ENCODE data around the gene KCNIP1.

Gene KCNIP1

DNA sequence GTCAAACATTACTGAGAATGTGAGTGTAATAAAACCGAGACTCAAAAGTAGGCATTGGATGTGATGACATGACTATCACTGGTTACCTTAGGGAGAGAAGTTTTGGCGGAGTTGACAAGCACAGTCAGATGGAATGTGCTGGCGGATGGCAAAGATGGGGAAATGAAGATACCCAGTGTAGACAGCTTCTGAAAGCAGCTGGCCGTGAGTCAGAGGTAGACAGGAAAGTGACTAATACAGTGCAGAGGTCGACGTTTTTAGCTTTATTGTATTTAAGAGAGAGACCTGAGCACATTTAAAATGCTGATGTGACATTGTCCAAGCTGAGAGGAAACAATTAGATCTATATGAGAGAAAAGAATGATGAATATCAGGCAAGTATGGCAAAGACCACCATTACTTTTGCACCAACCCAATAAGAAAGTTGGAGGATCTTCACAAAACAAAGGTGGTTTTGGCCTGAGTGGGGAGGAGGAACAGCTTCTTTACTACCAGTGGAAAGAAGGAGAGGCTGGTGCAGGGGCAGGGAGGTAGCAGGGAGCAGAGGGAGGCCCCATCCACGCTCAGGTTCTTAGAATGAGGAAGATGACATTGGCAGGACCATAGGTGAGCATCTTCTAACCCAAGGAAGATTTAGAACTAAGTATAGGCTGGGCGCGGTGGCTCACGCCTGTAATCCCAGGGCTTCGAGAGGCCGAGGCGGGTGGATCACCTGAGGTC lies 36.7 kb upstream of the KCNIP1 start:
- no peak overlapping the region for H2BK15ac ChIP-seq (ENCODE audit: low read depth, poor library complexity, severe bottlenecking)
- H2AK5ac ChIP-seq (ENCODE audit: low read length, severe bottlenecking) = peak overlapping the region; percentile 43
- DNase-seq = peak; percentile 85
- H3K4me3 ChIP-seq (ENCODE audit: insufficient read depth in 1 of 2, low read depth in 1 of 2, low read length in 2 of 2) = no peak overlapping the region
- H3K27me3 ChIP-seq (ENCODE audit: control insufficient read depth in 1 of 2, insufficient read depth in 1 of 2, low read length in 2 of 2) = peaks cover 0 to 15% of the 10 kb centered on the region in 2 experiments
- H4K91ac ChIP-seq (ENCODE audit: low read length) = no peak overlapping the region
- H3K4ac ChIP-seq (ENCODE audit: low read depth in 1 of 2, low read length in 2 of 2) = no peak overlapping the region
- H3K9ac ChIP-seq (ENCODE audit: low read length) = no peak overlapping the region
- no peak overlapping the region for H2BK120ac ChIP-seq (ENCODE audit: low read depth, low read length)
- no peak overlapping the region for H2BK5ac ChIP-seq (ENCODE audit: low read depth, low read length, poor library complexity, severe bottlenecking)
- no peaks in the 10 kb centered on the region for H3K36me3 ChIP-seq (ENCODE audit: control insufficient read depth in 1 of 2, insufficient read depth in 2 of 2, low read depth in 1 of 2, low read length in 2 of 2)
- no peaks in the 10 kb centered on the region for H3K79me1 ChIP-seq (replicated peaks; ENCODE audit: low read length, poor library complexity, severe bottlenecking)
- H2AFZ ChIP-seq (ENCODE audit: low read depth, low read length) = no peak overlapping the region
- H3K18ac ChIP-seq (ENCODE audit: low read depth in 1 of 2, low read length in 2 of 2) = peak overlapping the region in 1 of 2 experiments; percentile 1
- H3K27ac ChIP-seq (ENCODE audit: low read length, poor library complexity, severe bottlenecking) = peak overlapping the region; percentile 74
- H4K8ac ChIP-seq (ENCODE audit: low read length) = no peak overlapping the region
- H3K23ac ChIP-seq (ENCODE audit: low read length in 2 of 2) = no peak overlapping the region
- H3K9me3 ChIP-seq (ENCODE audit: control insufficient read depth, low read length) = no peaks in the 10 kb centered on the region
- WGBS = 53% methylated on average over 13 of the region's 13 CpGs
- no peak overlapping the region for H3K14ac ChIP-seq (ENCODE audit: low read length in 2 of 2)
- peaks cover 10% of the 10 kb centered on the region for H3K4me1 ChIP-seq (ENCODE audit: control insufficient read depth, insufficient read depth, low read depth, low read length)
- H3K4me2 ChIP-seq (ENCODE audit: low read length, poor library complexity, severe bottlenecking) = no peak overlapping the region
- H2BK12ac ChIP-seq (ENCODE audit: low read length in 2 of 2) = no peak overlapping the region

DNA sequence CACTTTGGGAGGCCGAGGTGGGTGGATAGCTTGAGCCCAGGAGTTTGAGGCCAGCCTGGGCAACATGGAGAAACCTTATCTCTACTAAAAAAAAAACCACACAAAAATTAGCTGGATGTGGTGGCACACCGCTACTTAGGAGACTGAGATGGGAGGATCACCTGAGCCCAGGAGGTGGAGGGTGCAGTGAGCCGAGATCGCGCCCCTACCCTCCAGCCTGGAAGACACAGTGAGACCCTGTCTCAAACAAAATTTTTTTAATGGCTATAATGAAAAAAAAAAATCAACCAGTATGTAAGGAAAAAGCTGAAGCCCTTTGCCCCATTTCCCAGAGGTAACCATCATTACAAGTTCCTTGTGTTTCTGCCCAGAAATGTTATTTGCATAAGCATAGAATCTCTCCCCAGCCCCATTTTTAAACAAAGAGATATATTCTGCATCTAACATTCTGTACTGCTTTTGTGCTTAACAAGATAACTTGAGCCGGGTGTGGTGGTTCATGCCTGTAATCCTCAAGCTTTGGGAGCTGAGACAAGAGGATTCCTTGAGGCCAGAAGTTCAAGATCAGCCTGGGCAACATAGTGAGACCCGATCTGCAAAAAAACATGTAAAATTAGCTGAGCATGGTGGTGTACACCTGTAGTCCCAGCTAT lies 35.1 kb upstream of the KCNIP1 start:
- Histone ChIP-seq H2AFZ (ENCODE audit: low read depth, low read length) (no peak overlapping the region), H3K4me3 (ENCODE audit: insufficient read depth in 1 of 2, low read depth in 1 of 2, low read length in 2 of 2) (no peak overlapping the region), H3K4ac (ENCODE audit: low read depth in 1 of 2, low read length in 2 of 2) (no peak overlapping the region), H2BK12ac (ENCODE audit: low read length in 2 of 2) (no peak overlapping the region), H3K27ac (ENCODE audit: low read length, poor library complexity, severe bottlenecking) (no peak overlapping the region), H3K27me3 (ENCODE audit: control insufficient read depth in 1 of 2, insufficient read depth in 1 of 2, low read length in 2 of 2) (peaks cover 0 to 19% of the 10 kb centered on the region in 2 experiments), H3K23ac (ENCODE audit: low read length in 2 of 2) (no peak overlapping the region), H3K36me3 (ENCODE audit: control insufficient read depth in 1 of 2, insufficient read depth in 2 of 2, low read depth in 1 of 2, low read length in 2 of 2) (no peaks in the 10 kb centered on the region), H3K18ac (ENCODE audit: low read depth in 1 of 2, low read length in 2 of 2) (no peak overlapping the region), H3K4me1 (ENCODE audit: control insufficient read depth, insufficient read depth, low read depth, low read length) (peaks cover 10% of the 10 kb centered on the region), H2AK5ac (ENCODE audit: low read length, severe bottlenecking) (no peak overlapping the region), H2BK120ac (ENCODE audit: low read depth, low read length) (no peak overlapping the region), H4K8ac (ENCODE audit: low read length) (no peak overlapping the region), H2BK15ac (ENCODE audit: low read depth, poor library complexity, severe bottlenecking) (no peak overlapping the region), H3K9ac (ENCODE audit: low read length) (no peak overlapping the region), H4K91ac (ENCODE audit: low read length) (no peak overlapping the region), H2BK5ac (ENCODE audit: low read depth, low read length, poor library complexity, severe bottlenecking) (no peak overlapping the region), H3K79me1 (replicated peaks; ENCODE audit: low read length, poor library complexity, severe bottlenecking) (no peaks in the 10 kb centered on the region), H3K14ac (ENCODE audit: low read length in 2 of 2) (no peak overlapping the region), H3K4me2 (ENCODE audit: low read length, poor library complexity, severe bottlenecking) (no peak overlapping the region), H3K9me3 (ENCODE audit: control insufficient read depth, low read length) (no peaks in the 10 kb centered on the region)
- 95% methylated on average over 2 of the region's 7 CpGs for WGBS
- no peak for DNase-seq

DNA sequence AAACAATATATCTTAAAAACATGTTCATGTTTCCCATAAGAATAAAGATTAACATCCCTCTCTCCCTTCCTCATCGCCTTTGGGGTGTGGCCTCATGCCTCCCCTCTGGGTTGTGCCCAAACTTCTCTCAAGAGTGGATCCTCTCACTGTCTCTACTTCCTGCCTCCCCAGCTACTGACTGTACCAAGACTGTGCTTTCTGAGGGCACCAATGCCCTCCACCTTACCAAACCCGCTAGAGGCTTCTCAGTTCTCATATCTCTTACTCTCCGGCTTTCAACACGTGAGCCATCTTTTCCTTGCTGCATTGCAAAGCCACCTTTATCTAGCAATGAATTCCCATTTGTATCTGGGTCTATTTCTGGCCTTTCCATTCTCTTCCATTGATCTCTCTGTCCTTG lies 34.4 kb upstream of the KCNIP1 start:
- Histone ChIP-seq H3K79me1 (replicated peaks; ENCODE audit: low read length, poor library complexity, severe bottlenecking) (no peaks in the 10 kb centered on the region), H3K4me3 (ENCODE audit: insufficient read depth in 1 of 2, low read depth in 1 of 2, low read length in 2 of 2) (no peak overlapping the region), H2AK5ac (ENCODE audit: low read length, severe bottlenecking) (no peak overlapping the region), H2BK12ac (ENCODE audit: low read length in 2 of 2) (no peak overlapping the region), H3K27me3 (ENCODE audit: control insufficient read depth in 1 of 2, insufficient read depth in 1 of 2, low read length in 2 of 2) (peaks cover 0 to 16% of the 10 kb centered on the region in 2 experiments), H3K23ac (ENCODE audit: low read length in 2 of 2) (no peak overlapping the region), H2BK15ac (ENCODE audit: low read depth, poor library complexity, severe bottlenecking) (no peak overlapping the region), H3K4ac (ENCODE audit: low read depth in 1 of 2, low read length in 2 of 2) (no peak overlapping the region), H3K9ac (ENCODE audit: low read length) (no peak overlapping the region), H3K9me3 (ENCODE audit: control insufficient read depth, low read length) (no peaks in the 10 kb centered on the region), H2BK120ac (ENCODE audit: low read depth, low read length) (no peak overlapping the region), H3K18ac (ENCODE audit: low read depth in 1 of 2, low read length in 2 of 2) (no peak overlapping the region), H4K91ac (ENCODE audit: low read length) (no peak overlapping the region), H2BK5ac (ENCODE audit: low read depth, low read length, poor library complexity, severe bottlenecking) (no peak overlapping the region), H3K27ac (ENCODE audit: low read length, poor library complexity, severe bottlenecking) (no peak overlapping the region), H2AFZ (ENCODE audit: low read depth, low read length) (no peak overlapping the region), H3K4me2 (ENCODE audit: low read length, poor library complexity, severe bottlenecking) (no peak overlapping the region), H3K4me1 (ENCODE audit: control insufficient read depth, insufficient read depth, low read depth, low read length) (peaks cover 10% of the 10 kb centered on the region), H4K8ac (ENCODE audit: low read length) (no peak overlapping the region), H3K36me3 (ENCODE audit: control insufficient read depth in 1 of 2, insufficient read depth in 2 of 2, low read depth in 1 of 2, low read length in 2 of 2) (no peaks in the 10 kb centered on the region), H3K14ac (ENCODE audit: low read length in 2 of 2) (no peak overlapping the region)
- WGBS = 95% methylated on average over 4 of the region's 4 CpGs
- DNase-seq = no peak

DNA sequence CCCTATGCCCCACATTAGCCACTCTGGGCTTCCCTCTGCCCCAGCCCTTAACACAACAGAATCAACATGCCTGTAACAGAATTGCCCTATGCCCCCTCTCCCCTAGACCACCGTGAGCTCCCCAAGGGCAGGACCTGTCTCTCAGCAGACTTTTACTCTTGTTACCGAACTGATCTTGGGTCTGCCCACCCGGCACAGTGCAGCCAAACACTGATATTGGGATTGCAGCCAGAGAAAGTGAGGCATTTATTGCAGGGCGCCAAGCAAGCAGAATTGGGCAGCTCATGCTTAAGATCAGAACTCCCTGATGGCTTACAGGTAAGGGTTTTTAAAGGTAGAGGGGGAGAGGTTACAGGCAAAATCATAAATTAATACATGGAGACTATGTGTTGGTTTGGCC lies 33.5 kb upstream of the KCNIP1 start:
- Histone ChIP-seq H3K14ac (ENCODE audit: low read length in 2 of 2) (no peak overlapping the region), H2BK15ac (ENCODE audit: low read depth, poor library complexity, severe bottlenecking) (no peak overlapping the region), H3K4ac (ENCODE audit: low read depth in 1 of 2, low read length in 2 of 2) (no peak overlapping the region), H3K4me3 (ENCODE audit: insufficient read depth in 1 of 2, low read depth in 1 of 2, low read length in 2 of 2) (no peak overlapping the region), H2AK5ac (ENCODE audit: low read length, severe bottlenecking) (no peak overlapping the region), H3K27me3 (ENCODE audit: control insufficient read depth in 1 of 2, insufficient read depth in 1 of 2, low read length in 2 of 2) (peaks cover 0 to 12% of the 10 kb centered on the region in 2 experiments), H4K91ac (ENCODE audit: low read length) (no peak overlapping the region), H3K4me2 (ENCODE audit: low read length, poor library complexity, severe bottlenecking) (no peak overlapping the region), H2BK5ac (ENCODE audit: low read depth, low read length, poor library complexity, severe bottlenecking) (no peak overlapping the region), H3K27ac (ENCODE audit: low read length, poor library complexity, severe bottlenecking) (no peak overlapping the region), H3K4me1 (ENCODE audit: control insufficient read depth, insufficient read depth, low read depth, low read length) (peaks cover 7% of the 10 kb centered on the region), H2AFZ (ENCODE audit: low read depth, low read length) (no peak overlapping the region), H3K9ac (ENCODE audit: low read length) (no peak overlapping the region), H3K18ac (ENCODE audit: low read depth in 1 of 2, low read length in 2 of 2) (no peak overlapping the region), H3K23ac (ENCODE audit: low read length in 2 of 2) (no peak overlapping the region), H3K9me3 (ENCODE audit: control insufficient read depth, low read length) (peaks cover 3% of the 10 kb centered on the region), H3K79me1 (replicated peaks; ENCODE audit: low read length, poor library complexity, severe bottlenecking) (no peaks in the 10 kb centered on the region), H2BK12ac (ENCODE audit: low read length in 2 of 2) (no peak overlapping the region), H3K36me3 (ENCODE audit: control insufficient read depth in 1 of 2, insufficient read depth in 2 of 2, low read depth in 1 of 2, low read length in 2 of 2) (no peaks in the 10 kb centered on the region), H2BK120ac (ENCODE audit: low read depth, low read length) (no peak overlapping the region), H4K8ac (ENCODE audit: low read length) (no peak overlapping the region)
- no peak for DNase-seq
- 91% methylated on average over 4 of the region's 4 CpGs for WGBS
